ENCODE results near the gene GPRC5A.

GPRC5A gene

DNA sequence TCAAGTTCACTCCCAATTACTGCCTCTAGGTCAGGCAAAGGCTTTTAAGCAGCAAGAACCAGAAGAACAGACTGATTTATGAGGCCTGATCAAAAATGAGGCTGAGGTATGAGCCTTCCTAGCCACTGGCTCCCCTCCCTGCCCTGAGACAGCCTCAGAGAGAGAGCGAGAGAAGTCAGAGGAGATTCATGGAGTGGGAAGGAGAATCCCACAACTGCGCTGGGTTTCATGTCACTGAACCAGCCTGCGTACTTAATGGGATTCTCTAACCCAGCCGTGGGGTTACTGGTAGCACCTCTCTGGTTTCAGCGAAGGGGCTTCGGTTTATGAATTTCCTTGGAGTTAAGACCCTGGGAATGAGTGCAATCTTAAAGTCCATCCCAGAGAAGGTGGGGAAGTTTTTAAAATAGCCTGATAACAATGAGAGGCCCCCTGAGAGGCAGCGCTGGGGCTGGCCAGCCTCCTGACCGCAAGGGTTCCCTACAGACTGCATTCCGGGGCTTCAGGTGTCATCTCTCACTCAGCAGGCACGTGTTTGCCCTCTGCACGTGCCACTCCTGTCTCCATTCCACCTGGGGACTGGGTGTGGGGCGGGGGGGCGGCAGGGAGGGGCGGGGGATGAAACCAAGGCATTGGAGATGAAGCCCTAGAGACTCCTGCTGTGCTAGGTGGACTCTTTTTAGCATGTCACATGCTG, 6.1 kb upstream of the GPRC5A start:
- TF ChIP-seq, protein P1, sequence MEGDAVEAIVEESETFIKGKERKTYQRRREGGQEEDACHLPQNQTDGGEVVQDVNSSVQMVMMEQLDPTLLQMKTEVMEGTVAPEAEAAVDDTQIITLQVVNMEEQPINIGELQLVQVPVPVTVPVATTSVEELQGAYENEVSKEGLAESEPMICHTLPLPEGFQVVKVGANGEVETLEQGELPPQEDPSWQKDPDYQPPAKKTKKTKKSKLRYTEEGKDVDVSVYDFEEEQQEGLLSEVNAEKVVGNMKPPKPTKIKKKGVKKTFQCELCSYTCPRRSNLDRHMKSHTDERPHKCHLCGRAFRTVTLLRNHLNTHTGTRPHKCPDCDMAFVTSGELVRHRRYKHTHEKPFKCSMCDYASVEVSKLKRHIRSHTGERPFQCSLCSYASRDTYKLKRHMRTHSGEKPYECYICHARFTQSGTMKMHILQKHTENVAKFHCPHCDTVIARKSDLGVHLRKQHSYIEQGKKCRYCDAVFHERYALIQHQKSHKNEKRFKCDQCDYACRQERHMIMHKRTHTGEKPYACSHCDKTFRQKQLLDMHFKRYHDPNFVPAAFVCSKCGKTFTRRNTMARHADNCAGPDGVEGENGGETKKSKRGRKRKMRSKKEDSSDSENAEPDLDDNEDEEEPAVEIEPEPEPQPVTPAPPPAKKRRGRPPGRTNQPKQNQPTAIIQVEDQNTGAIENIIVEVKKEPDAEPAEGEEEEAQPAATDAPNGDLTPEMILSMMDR (IDR thresholded peaks at IDR 0.05; ENCODE audit: low read depth, low read length, missing control alignments) = no peak

DNA sequence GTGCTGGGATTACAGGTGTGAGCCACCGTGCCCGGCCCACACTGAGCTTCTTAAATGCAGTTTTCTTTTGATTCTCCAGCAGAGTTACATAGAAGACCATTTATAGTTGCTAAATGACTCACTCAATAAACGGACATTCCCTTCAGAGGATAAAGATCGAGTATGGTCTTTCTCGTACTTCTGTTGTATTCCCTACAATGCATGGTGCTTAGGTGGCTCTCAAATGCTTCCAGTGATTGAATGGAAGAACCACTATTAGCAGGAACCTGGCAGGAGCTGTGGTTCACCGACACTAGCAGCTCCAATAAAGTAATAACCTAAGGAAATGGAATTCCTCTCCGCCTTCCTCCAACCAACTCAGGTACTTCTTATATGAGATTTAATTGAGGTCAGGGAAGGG, 3.9 kb upstream of the GPRC5A start:
- TF ChIP-seq, protein P1 (IDR thresholded peaks at IDR 0.05; ENCODE audit: low read depth, low read length, missing control alignments) = no peak
- in situ Hi-C loops (cut with HindIII; ENCODE audit: low sequenced_read_pairs) = no loop called here
- no peak for DNase-seq (ENCODE audit: low read depth)
- H3K4me3 ChIP-seq (ENCODE audit: low read depth, low read length) = no peak overlapping the region

More for the DNA sequence above, 6.1 kb upstream of the GPRC5A start:
- in situ Hi-C loops (cut with HindIII; ENCODE audit: low sequenced_read_pairs) = no loop called here
- no peak overlapping the region for H3K4me3 ChIP-seq (ENCODE audit: low read depth, low read length)
- no peak for DNase-seq (ENCODE audit: low read depth)

DNA sequence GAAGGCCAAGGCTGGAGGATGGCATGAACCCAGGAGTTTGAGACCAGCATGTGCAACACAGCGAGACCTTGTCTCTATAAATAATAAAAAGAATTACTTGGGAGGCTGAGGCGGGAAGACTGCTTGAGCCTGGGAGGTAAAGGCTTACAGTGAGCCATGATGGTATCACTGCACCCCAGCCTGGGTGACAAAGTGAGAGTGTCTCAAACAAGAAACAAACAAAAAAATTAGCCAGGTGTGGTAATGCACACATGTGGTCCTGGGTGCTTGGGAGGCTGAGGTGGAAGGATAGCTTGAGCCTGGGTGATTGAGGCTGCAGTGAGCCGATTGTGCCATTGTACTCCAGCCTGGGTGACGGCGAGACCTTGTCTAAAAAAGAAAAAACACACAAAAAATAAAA, 1.7 kb upstream of the GPRC5A start:
- H3K4me3 ChIP-seq (ENCODE audit: low read depth, low read length) = no peak overlapping the region
- in situ Hi-C loops (cut with HindIII; ENCODE audit: low sequenced_read_pairs) = no loop called here
- no peak for DNase-seq (ENCODE audit: low read depth)
- TF ChIP-seq, protein P1 (IDR thresholded peaks at IDR 0.05; ENCODE audit: low read depth, low read length, missing control alignments) = no peak

DNA sequence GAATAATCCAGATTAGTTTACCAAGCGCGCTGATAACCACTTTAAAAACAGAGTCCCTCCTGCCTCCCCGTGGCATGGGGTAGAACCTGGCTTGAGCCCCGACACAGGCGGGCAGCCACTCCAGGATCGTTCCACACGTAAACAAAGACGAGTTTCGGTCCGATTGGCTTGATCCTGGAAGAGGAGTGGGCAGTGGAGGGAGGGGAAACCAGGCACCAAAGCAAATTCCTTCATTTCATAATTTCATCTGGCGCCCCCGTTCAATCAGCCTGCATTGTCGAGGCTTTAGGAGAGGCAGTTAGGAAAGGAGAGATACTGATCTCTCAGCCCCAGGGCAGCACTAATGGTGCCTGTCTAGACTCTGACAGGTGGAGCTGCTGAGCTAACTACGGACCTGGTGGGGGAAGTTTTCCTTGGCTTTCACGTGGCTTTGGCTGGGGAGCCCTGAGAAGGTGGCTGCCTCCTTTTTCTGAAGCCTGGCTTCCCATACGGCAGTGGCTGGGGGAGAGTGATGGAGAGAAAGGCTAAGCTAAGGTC, 751 bp upstream of the GPRC5A start:
- peak; percentile 49 for DNase-seq (ENCODE audit: low read depth)
- H3K4me3 ChIP-seq (ENCODE audit: low read depth, low read length) = peak overlapping the region; percentile 53
- in situ Hi-C loops (cut with HindIII; ENCODE audit: low sequenced_read_pairs) = no loop called here
- TF ChIP-seq, protein P1 (IDR thresholded peaks at IDR 0.05; ENCODE audit: low read depth, low read length, missing control alignments) = peak; percentile 37

DNA sequence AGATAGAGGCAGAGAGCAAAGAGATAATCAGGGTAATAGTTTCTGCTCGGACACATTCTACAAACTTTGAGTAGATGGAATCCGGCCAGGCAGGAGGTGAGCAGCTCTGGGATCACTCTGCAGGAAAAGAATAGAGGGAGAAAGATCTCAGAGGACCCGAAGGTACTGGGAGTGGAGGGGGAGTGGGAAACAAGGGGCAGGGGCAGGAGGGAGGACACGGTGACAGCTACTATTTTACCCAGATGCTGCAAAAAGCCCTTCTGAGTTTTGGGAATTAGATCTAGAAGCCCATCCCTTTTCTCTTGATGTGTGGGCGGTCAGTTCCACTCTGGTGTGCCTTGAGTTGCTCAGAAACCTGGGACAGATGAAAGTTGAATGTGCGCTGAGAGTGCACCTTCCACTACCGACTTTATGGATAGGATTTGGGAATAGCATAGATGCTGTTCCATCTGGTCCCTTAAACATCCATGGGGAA, 556 bp downstream of the GPRC5A start:
- TF ChIP-seq, protein P1 (IDR thresholded peaks at IDR 0.05; ENCODE audit: low read depth, low read length, missing control alignments) = no peak
- peak overlapping the region; percentile 53 for H3K4me3 ChIP-seq (ENCODE audit: low read depth, low read length)
- in situ Hi-C loops (cut with HindIII; ENCODE audit: low sequenced_read_pairs) = no loop called here
- DNase-seq (ENCODE audit: low read depth) = no peak

DNA sequence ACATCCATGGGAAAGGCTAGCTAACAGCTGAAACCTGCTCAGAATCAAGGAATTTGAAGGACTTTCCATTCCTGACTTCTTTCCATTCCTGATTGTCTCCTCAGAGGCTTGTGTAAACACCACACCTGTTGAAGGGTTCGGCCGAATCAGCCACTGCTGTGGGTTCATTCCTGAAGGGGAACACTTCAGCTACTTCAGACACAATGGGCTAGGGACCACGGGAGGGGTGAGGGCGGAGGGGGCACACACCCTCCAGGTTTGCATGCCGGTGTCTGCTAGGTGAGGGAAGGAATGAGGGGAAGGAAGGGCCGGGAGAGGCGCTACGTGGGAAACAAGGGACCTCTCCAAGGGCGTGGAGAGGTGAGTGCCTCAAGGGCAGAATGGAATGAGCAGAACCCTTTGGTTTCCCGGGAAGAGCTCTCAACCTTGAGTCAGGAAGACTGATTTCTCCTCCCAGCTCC, 1.3 kb downstream of the GPRC5A start:
- peak overlapping the region; percentile 53 for H3K4me3 ChIP-seq (ENCODE audit: low read depth, low read length)
- no peak for DNase-seq (ENCODE audit: low read depth)
- TF ChIP-seq, protein P1 (IDR thresholded peaks at IDR 0.05; ENCODE audit: low read depth, low read length, missing control alignments) = no peak
- in situ Hi-C loops (cut with HindIII; ENCODE audit: low sequenced_read_pairs) = no loop called here

Measured in astrocyte of the cerebellum (primary cell).